PC-3 (cell line): ENCODE data around the gene PRR4.

Source experiments
- EZH2 ChIP-seq: fragments of 300-600 bp; sonication (generic); IDR thresholded peaks from one replicate; pipeline ENCODE4 v1.6.1; 2017; ENCODE audit warnings: antibody characterized with exemption, mild to moderate bottlenecking, low read length; ENCODE audit not compliant: unreplicated experiment
- EZH2phosphoT487 ChIP-seq: fragments of 300-600 bp; sonication (generic); IDR thresholded peaks from 2 replicates; pipeline ENCODE4 v1.6.1; 2018; ENCODE audit warnings: mild to moderate bottlenecking, antibody characterized with exemption, low read length, borderline replicate concordance
- TF ChIP-seq, protein P1 (sequence below): fragments of 300-600 bp; sonication (generic); conservative IDR thresholded peaks from 2 replicates; pipeline ENCODE4 v1.5.1; 2017; ENCODE audit warnings: antibody characterized with exemption, low read depth, mild to moderate bottlenecking, low read length

DNA sequence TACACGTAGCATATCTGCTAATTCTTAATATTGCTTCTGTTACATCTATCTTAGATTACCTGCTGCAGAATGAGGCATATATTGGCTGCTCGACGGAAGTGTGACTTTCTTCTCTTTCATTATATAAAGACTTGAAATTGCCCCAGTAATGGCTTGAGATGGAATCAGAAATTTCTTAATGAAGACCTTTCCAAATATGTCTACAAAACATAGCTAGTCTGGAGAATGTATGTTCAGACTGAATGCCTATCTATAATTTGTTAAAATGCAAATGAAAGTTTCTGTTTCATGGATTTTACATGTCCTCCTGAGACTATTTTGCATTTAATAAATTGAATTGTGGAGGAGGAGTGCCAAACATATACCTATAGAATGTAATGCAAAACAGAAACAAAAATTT is 23.0 kb downstream of the PRR4 start, which contains the start of gene TAS2R10:
- TF ChIP-seq, protein P1, sequence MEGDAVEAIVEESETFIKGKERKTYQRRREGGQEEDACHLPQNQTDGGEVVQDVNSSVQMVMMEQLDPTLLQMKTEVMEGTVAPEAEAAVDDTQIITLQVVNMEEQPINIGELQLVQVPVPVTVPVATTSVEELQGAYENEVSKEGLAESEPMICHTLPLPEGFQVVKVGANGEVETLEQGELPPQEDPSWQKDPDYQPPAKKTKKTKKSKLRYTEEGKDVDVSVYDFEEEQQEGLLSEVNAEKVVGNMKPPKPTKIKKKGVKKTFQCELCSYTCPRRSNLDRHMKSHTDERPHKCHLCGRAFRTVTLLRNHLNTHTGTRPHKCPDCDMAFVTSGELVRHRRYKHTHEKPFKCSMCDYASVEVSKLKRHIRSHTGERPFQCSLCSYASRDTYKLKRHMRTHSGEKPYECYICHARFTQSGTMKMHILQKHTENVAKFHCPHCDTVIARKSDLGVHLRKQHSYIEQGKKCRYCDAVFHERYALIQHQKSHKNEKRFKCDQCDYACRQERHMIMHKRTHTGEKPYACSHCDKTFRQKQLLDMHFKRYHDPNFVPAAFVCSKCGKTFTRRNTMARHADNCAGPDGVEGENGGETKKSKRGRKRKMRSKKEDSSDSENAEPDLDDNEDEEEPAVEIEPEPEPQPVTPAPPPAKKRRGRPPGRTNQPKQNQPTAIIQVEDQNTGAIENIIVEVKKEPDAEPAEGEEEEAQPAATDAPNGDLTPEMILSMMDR = no peak
- TF ChIP-seq EZH2 (no peak), EZH2phosphoT487 (no peak)
